GM12874 (cell line): ENCODE results near the gene TMEM176B.

ENCODE experiments used
- TF ChIP-seq, protein P1 (sequence below): IDR thresholded peaks from 2 replicates; pipeline ENCODE4 v1.5.1; 2011; ENCODE audit warnings: low read depth, mild to moderate bottlenecking, control low read depth, low read length, moderate library complexity; ENCODE audit not compliant: insufficient read depth

Gene TMEM176B

GRCh38 chr7:150793569-150794238 lies 6.5 kb downstream of the TMEM176B start:
- TF ChIP-seq, protein P1, sequence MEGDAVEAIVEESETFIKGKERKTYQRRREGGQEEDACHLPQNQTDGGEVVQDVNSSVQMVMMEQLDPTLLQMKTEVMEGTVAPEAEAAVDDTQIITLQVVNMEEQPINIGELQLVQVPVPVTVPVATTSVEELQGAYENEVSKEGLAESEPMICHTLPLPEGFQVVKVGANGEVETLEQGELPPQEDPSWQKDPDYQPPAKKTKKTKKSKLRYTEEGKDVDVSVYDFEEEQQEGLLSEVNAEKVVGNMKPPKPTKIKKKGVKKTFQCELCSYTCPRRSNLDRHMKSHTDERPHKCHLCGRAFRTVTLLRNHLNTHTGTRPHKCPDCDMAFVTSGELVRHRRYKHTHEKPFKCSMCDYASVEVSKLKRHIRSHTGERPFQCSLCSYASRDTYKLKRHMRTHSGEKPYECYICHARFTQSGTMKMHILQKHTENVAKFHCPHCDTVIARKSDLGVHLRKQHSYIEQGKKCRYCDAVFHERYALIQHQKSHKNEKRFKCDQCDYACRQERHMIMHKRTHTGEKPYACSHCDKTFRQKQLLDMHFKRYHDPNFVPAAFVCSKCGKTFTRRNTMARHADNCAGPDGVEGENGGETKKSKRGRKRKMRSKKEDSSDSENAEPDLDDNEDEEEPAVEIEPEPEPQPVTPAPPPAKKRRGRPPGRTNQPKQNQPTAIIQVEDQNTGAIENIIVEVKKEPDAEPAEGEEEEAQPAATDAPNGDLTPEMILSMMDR = no peak

DNA sequence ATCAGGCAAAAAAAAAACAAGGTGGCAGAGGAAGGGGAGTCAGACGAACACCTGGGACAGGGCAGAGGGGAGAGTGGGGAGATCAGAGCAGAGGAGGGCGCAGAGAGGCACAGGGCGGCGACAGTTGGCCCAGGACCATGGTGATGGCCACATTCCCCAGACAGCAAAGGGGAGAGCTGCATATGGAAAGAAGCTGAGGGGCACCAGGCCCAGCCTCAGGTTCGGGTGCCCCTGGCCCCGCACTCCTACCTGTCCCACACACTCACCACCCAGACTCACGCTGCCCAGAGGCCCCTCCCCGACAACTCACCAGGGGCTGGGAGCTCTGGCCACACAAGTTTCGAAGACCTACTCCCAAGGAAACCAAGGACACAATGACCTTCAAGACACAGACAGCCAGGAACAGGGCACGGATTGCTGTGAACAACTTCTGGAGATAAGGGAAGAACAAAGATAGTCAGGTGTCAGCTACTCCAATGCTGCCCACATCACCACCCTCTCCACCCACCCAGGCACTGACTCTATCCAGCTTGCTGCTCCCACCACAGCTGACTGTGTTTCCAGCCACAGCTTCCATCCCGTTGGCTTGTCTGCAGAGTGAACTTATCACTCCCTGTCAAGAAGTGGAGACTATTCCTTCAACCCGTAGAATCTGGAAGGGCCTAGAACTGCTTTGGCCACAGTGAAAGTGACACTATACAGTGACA lies 8.3 kb downstream of the TMEM176B start:
- TF ChIP-seq, protein P1 = no peak

DNA sequence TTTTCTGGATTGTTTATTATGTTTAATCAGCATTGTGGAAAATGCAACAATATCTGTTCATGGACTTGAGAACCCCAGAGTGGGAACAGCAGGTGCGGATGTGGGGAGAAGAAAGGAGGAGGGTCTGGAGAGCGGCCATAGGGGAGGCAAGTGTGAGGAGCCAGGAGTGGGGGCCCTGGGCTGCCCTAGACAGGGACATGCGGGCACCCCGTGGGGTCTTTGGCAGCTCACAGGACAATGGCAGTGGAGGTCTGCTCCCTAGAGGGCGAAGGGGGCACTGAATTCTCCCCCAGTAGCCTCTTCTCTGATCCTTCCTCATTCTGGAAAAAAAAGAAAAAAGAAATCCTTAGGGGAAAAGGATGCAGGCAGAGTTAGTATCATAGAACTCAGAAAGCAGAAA lies 8.9 kb downstream of the TMEM176B start:
- TF ChIP-seq, protein P1 = no peak

DNA sequence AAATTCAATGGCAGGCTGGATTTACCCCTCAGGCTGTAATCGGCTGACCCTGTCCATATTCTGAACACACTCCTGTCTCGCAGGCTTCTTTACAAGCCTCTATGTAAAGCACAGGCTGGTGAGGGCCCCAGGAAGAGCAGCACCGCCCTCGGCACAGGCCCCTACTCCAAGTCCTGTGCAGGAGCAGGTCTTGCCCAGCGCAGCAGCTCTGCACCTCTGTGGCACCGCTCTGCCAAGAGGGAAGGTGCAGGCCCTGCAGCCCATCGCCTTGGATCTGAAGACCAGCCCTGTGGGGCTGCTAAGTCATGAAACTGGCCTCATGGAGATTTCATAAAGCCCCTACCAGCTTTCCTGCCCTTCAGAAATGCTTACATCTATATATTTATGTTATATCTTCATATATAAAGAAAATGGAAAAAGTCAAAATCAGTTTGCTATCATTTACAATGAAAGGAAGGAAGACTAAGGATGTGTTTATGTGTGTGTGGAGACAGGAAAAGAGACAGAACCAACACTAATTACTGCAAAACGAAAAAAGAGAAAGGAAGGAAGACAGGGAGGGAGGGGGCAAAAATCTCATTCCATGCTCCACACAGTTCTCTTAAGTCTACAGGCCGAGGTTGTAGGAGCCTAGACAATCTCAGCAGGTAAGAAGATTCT lies 9.6 kb downstream of the TMEM176B start:
- TF ChIP-seq, protein P1 = no peak

- TF ChIP-seq, protein P1 = no peak
These were observed 11.5 kb downstream of the TMEM176B start for GRCh38 chr7:150788474-150789269.

DNA sequence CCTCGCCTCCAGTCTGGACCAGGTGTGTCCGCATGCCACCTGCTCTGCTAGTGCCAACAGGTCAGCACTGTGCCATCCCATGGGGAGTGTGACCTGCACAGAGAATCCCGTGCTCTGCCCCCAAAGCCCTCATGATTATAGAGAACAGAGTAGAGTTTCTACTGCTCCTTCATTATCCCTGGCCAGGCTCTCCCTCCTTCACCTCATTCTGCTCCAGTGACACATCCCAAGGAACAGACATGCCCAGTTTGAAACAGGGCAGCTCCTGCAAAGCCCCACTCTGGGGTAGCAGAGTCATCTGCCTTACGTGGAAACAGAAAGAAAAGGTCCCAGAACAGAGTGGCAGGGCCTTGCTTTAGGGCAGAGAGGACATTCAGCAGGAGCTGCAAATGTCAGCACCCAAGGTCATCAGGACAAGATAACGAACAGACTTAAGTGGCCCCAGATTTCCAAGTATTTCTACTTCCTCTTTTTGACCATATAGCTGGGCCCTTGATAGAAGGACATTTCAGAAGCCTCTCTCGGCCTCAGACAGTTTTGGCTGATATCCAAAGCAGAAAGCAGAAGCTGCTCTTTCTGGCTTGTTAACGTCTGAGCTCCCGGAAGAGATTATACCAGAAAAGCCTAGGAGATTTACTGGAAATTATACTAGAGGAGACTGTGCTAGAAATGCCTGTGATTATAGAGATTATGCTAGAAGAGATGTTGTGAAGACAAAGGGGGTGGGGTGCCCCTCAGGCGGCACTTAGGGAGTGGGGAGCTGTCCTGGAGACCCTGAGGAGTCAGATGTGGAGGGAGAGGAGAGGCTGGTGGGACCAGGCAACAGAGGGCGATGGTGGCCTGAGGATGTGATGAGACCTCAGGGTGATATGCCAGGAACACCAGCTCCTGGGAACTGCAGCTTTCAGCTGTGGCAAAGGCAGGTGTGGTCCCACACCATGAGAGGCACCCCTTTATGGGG lies 12.6 kb downstream of the TMEM176B start:
- TF ChIP-seq, protein P1 = no peak
